NCI-H526 (cell line): ENCODE data around the gene KIF1B.
A peak's percentile ranks its signal among the peaks of the same experiment; 100 is the strongest.
"Not testable (repeated sequence)": the region's sequence is repeated elsewhere in the genome, so short reads cannot be mapped to it uniquely, and the experiment has no call there.

Experiments used
- DNase-seq, 2 experiments: peaks; one replicate each; lab custom pipeline; 2025; lab: John Stamatoyannopoulos, UW

The KIF1B gene

DNA sequence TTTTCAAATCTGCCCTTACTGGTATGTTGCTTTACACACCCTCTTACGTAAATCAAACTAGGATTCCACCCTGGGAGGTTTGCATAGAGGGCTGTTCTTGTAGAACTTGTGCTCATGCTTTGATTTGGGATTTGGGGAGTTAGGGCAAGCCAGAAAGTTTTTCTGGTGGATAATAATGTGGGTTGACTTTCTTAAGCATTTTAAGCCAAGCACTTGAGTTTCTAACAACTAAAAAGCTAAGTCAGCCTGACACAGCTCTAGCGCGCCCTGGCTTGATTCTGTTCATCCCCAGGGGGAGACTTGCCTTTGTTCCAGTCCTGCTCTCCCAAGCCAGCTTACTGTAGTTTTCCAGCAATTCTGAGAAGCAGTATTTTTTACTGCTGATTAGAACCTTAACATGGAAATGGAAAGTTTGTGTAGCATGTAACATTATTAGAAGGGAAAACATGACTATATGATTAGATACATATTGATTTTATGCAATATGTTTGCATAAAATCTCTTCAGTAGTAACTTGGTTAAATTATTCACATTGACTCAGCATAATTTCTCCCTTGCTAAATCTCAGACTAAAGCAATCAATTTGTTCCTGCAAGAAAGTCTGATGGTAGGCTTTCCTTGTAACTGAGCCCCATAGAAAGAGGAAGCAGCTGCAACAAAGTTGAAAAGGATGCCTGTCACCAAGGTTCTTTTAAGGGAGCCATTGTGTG lies 177.5 kb downstream of the KIF1B start:
- DNase-seq: no peak

GRCh38 chr1:10388387-10388715 lies 178.0 kb downstream of the KIF1B start:
- DNase-seq: no peak

GRCh38 chr1:10389271-10389973 lies 179.1 kb downstream of the KIF1B start:
- DNase-seq: no peak

GRCh38 chr1:10396870-10397269 lies 186.5 kb downstream of the KIF1B start:
- DNase-seq: no peak

DNA sequence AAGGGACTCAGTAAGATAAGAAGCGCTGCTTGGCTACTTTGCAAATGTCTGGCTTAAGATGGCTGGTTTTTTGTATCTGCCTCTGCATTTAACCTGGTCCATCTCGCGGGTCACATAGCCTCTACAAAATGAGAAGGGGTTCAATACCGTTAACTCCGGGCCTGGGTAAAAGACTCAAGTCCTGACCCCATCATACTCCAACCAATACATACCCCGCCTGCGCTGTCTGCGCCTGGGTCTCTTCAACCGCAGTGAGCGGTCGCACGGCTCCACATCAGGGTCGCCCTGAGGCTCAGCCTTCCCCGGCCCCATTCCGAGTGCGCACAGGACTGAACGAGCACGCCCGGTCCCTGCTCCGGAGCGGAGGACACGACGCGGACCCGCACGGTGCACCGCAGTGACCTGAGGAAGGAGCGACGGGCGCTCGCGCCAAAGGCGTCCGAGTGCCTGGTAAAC lies 187.9 kb downstream of the KIF1B start:
- peak in 1 of 2 experiments; percentile 67 for DNase-seq

DNA sequence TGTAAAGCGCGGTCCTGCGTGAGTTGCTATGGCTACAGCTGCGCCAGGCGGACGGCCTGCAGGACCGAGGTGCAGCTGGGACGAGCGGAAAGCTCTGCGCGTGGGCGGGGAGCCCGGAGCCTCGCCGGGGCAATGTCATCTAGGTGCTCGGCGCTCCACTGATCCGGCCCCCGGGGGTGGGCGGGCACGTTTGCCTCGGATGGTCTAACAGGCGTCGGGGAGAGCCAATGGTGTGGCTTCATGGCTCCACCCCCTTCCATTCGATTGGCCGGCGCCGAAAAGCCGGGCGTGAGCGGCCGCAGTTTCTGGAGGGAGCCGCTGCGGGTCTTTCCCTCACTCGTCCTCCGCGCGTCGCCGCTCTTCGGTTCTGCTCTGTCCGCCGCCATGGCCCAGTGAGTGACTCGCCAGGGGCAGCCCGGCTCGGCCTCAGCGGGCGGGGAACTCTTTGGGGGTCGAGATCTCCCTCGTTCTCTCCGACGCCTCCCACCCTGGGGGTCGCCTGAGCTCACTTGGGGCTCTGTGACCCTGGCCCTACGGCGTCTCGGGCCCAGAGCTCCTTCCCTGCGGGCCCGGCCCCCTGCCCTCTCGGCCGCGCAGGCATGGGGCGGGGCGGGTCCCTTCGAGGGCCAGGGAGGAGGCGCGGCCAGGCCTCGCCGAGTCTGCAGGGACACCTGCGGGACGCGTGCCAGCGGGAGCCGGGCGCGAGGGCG lies 188.5 kb downstream of the KIF1B start, which contains the start of gene PGD:
TSS of gene PGD (plus strand) at position 331 of the 710 bp plus-strand sequence. CDS start at position 385, 54 bp downstream.
- DNase-seq: peak; percentile 92 to 98

DNA sequence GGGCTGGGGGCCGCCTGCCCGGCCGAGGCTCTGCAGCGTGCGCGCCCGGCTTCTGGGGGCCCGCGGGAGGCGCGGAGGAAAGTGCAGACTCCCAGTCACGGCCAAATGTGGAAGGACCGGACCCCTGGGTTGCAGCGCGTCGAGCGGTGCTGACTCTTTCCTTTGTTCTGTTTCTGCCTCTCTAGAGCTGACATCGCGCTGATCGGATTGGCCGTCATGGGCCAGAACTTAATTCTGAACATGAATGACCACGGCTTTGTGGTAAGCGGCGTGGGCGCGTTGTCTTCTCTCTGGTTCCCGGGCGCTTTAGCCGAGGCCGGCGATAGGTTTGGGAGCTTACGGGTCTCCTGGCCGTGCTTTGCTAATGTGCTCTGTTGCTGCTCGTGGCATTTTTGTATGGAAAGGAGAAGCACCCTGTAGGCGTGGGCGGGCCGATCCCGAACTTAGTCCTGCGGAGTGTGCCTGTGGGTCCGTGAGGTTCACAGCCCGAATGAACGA lies 189.1 kb downstream of the KIF1B start:
- peak in 1 of 2 experiments; percentile 32 for DNase-seq

DNA sequence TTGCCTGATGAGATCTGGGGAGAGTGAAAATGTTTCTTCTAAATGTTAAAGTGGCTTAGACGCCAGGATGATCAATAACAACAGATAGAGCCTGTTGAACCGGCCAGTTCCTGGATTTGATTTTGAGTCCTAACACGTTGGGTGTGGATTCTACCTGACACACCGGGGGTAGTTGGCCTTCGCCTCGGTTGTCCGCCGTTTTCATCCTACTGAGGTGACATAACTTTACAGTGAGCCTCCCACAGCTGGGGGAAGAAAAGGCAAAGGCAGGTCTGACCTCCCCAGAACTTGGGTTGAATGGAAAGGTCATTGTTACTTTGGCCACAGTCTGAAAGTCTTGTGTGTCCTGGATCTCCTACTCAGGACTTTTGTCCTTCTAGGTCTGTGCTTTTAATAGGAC lies 189.6 kb downstream of the KIF1B start:
- no peak for DNase-seq

GRCh38 chr1:10401281-10401680 lies 190.9 kb downstream of the KIF1B start:
- DNase-seq: no peak

GRCh38 chr1:10402729-10403274 lies 192.4 kb downstream of the KIF1B start:
- no peak for DNase-seq

DNA sequence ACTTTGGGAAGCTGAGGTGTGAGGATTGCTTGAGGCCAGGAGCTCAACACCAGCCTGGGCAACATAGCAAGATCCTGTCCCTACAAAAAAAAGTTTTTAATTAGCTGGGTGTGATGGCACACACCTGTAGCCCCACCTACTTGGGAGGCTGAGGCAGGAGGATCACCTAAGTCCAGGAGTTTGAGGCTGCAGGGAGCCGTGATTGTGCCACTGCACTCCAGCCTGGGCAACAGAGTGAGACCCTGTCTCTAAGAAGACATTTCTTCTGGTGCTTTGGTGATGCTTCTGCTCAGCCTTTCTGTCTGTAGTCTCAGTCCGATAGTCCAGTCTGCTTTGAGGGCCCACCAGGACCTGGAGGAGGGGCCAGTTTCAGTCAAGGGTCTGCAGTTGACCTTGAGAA lies 196.8 kb downstream of the KIF1B start:
- DNase-seq: no peak

DNA sequence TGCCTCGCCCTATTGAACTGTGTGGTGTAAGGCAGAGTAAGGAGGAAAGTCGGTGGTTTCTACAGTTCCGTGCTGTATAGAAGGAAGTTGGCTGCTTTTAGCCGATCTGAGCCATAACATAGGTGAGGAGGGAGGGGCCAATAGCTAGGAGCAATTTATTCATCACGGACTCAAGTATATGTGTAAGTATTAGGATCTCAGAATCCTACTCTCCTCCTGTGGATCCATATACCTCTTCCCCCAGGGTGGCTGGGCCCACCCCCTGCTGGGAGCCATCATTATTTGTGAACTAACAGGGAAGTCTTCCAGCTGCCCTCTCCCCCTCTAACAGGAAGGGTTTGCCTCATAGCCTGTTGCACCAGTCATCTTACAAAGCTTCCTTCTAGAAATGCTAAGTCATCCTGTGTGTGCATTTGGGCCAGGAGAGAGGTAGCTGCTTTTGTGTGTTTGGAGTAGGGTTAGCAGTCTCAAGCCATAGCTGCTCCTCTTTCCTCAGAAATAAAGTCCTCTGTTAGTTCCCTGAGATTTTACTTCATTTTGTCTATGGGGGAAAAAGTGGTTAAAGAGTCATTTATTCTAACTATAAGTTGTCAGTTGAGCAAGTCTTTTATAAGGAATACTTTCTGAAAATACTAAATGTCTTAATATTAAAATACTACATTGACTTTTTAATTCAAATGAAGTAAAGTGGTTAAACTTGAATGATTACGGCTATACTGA lies 205.0 kb downstream of the KIF1B start:
- DNase-seq: no peak

GRCh38 chr1:10415967-10416366 lies 205.6 kb downstream of the KIF1B start:
- not testable (repeated sequence) for DNase-seq

DNA sequence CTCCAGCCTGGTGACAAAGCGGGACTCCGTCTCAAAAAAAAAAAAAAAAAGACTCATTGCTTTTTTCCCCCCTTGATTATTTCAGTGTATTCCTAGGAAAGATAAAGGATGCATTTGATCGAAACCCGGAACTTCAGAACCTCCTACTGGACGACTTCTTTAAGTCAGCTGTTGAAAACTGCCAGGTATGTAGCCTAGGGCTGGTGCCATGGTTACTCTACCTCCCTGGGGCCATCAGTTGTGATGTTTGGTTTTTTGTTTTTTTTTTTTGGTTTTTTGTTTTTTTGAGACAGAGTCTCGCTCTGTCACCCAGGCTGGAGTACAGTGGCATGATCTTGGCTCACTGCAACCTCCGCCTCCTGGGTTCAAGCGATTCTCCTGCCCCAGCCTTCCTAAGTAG lies 208.4 kb downstream of the KIF1B start:
- DNase-seq: not testable (repeated sequence)

DNA sequence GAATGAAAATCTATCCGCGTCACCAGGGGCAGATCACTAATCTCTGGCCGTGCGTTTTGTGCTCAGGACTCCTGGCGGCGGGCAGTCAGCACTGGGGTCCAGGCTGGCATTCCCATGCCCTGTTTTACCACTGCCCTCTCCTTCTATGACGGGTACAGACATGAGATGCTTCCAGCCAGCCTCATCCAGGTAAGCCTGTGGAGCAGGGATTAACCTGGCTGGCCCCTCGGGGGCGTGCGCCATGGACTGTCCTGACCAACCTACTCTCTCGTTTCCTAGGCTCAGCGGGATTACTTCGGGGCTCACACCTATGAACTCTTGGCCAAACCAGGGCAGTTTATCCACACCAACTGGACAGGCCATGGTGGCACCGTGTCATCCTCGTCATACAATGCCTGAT lies 209.0 kb downstream of the KIF1B start:
- DNase-seq: no peak

- DNase-seq: no peak
Measured at GRCh38 chr1:10421637-10422036, 211.3 kb downstream of the KIF1B start.

DNA sequence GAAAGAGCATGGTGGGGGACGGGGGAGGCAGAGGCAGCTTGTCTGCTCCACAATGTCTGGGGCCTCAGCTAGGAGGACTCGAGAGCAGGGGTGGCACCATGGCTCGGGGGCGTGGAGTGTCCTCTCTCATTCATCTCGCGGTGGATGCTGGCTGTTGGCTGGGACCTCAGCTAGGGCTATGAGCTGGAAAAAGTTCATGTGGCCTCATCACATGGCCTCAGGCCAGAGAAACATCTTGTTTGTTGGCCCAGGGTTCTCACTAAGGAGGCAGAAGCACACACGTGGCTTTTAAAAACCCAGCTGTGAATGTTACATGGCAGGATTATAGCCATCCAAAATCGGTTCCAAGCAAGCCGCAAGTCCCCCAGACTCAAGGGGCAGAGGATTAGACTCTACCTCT lies 213.7 kb downstream of the KIF1B start:
- DNase-seq: no peak

GRCh38 chr1:10424651-10425050 lies 214.3 kb downstream of the KIF1B start:
- DNase-seq: no peak

DNA sequence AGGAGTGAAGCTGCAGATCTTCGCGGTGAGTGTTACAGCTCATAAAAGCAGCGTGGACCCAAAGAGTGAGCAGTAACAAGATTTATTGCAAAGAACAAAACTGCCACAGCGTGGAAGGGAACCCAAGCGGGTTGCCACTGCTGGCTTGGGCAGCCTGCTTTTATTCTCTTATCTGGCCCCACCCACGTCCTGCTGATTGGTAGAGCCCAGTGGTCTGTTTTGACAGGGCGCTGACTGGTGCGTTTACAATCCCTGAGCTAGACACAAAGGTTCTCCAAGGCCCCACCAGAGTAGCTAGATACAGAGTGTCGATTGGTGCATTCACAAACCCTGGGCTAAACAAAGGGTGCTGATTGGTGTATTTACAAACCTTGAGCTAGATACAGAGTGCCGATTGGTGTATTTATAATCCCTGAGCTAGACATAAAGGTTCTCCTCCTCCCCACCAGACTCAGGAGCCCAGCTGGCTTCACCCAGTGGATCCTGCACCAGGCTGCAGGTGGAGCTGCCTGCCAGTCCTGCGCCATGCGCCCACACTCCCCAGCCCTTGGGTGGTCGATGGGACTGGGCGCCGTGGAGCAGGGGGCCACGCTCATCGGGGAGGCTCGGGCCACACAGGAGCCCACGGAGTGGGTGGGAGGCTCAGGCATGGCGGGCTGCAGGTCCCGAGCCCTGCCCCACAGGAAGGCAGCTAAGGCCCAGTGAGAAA lies 215.6 kb downstream of the KIF1B start:
- not testable (repeated sequence) for DNase-seq

- not testable (repeated sequence) for DNase-seq
Measured at GRCh38 chr1:10426535-10426848, 216.1 kb downstream of the KIF1B start.

DNA sequence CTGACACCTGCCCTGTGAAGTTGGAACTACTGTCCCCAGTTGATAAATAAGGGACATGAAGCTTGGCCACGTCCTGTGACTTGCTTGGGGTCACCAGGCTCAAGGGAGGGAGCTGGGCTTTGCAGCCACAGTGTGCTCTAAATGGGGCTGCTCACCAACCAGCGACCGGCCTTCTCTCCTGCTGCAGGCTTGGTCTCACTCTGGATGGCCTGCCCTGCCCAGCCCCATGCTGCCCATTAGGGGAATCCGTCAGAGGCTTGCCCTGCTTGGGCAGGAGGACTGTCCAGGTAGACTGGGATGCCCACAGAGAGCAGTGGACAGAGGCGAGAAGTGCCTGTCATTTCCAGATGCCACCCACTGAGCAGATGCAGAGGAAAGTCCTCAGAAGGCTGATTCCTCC lies 218.6 kb downstream of the KIF1B start:
- DNase-seq: no peak
